T follicular helper cell (primary cell): ENCODE results near the gene ORAI1.
"Not testable (repeated sequence)": the region's sequence is repeated elsewhere in the genome, so short reads cannot be mapped to it uniquely, and the experiment has no call there.

Experiments used
- DNase-seq: peaks from one replicate; pipeline ENCODE4 v3.0.0-alpha.2; 2020; ENCODE audit warnings: low read depth

Gene ORAI1

DNA sequence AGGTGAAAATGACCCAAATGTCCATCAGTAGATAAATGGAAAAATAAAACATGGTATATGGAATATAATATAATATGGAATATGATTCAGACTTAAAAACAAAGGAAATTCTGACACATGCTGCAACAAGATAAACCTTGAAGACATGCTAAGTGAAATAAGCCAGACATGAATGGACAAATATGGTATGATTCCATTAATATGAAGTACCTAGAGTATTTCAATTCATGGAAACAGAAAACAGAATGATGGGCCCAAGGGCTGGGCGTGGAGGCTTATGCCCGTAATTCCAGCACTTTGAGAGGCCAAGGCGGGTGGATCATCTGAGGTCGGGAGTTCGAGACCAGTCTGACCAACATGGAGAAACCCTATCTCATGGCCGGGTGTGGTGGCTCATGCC is 22.7 kb upstream of the ORAI1 start:
- DNase-seq, result no peak

DNA sequence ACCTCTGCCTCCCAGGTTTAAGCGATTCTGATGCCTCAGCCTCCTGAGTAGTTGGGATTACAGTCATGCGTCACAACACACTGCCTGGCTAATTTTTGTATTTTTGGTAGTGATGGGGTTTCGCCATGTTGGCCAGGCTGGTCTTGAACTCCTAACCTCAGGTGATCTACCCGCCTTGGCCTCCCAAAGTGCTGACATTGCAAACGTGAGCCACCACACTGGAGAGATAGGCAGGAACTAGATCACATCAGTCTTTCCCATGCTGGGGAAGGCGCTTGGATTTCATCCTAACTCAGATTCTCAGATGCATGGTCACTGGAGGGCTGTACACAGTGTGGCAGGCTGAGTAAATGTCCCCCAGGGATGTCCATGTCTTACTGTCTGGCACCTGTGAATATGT is 18.0 kb upstream of the ORAI1 start:
- DNase-seq, result no peak

DNA sequence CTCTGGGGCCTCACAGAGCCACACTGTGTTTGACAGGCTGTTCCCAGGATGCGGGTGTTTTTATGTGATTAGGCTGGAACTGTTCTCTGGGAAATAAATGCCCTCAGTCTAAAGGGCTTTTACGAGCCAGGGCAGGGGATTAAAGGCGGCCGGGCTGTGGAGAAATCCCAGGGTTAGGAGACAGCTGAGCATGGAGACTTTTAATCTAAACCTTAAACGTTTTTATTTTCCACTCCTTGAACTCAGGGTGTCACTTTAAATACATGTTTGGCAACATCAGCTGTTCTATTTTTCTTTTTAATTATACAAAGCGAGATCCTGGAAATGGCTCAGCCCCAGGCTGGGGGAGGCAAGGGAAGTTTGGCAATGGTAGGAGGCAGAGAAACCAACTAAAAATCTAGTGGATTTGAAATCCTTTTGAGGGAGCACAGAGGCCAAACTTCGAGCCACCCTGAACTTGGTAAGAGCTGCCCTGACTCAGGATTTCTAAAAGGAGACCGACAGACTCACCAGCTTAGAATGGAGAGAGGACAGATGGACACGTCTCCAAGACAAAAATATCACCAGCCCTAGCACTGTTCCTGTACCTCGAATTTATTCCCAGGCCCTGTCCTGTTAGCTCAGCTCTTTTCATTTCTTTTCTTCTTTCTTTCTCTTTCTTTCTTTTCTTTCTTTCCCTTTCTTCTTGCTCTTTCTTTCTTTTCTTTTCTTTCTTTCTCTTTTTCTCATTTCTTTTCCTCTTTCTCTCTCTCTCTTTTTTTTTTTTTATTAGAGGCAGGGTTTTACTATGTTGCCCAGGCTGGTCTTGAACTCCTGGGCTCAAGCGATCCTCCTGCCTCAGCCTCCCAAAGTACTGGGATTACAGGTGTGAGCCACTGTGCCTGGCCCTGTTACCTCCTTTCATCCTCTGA is 15.8 kb upstream of the ORAI1 start:
- no peak for DNase-seq

DNA sequence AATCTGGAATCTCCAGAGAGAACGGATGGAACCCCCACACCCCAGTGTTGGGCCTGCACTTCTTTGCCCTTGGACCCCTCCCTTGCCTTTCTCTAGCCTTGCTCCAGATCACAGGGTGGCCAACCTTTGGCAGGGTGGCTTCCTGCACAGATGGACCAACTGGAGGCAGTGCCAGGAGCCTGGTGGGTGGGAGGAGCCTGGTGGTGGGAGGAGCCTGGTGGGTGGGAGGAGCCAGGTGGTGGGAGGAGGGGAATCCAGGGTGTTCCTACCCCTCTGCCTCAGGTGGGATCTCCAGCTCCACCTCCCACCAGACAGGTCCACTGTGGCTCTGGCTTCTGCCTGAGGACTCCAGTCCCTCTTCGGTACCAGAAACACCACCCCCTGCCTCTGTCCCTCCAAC is 15.0 kb upstream of the ORAI1 start:
- no peak for DNase-seq

DNA sequence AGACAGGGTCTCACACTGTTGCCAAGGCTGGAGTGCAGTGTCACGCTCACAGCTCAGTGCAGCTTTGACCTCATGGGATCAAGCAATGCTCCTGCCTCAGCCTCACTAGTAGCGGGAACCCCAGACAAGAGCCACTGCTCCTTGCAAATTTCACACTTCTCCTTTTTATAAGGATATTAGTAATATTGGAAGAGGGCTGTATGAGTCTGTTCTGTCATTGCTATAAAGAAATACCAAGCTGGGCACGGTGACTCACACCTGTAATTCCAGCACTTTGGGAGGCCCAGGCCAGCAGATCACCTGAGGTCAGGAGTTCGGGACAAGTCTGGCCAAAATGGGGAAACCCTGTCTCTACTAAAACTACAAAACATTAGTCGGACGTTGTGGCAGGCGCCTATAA is 12.9 kb upstream of the ORAI1 start:
- no peak for DNase-seq

DNA sequence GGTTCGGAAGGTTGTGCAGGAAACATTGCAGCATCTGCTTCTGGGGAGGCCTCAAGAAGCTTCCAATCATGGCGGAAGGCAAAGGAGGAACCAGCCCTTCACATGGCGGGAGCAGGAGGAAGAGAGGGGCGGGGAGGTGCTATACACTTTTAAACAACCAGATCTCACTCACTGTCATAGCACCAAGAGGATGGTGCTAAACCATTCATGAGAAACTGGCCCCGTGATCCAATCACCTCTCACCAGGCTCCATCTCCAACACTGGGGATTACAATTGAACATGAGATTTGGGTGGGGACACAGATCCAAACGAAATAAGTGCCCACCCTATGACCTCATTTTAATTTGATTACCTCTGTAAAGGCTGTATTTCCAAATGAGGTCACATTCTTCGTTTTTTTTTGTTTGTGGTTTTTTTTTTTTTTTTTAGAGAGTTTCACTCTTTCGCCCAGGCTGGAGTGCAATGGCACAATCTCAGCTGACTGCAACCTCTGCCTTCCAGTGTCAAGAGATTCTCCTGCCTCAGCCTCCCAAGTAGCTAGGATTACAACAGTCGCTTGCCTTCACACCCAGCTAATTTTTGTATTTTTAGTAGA is 11.4 kb upstream of the ORAI1 start:
- no peak for DNase-seq

DNA sequence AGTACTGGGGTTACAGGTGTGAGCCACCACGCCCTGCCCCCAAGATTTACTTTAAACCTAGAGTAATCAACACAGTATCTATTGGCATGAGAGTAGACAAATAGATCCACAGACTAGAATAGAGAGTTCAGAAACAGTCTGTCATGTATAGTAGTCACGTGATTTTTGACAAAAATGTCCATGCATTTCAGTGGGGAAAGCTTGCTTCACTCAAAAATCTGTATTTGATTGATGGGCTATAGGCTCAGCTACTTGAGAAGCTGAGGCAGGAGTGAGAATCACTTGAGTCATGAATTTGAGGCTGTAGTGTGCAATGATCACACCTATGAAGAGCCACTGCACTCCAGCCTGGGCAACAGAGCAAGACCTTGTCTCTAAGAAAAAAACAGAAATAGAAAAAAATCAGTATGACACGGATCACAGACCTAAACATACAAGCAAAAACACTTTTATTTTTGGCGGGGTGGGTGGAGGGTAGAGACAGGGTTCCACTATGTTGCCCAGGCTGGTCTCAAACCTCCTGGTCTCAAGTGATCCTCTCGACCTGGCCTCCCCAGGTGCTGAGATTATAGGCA is 7.6 kb upstream of the ORAI1 start:
- DNase-seq, result no peak

DNA sequence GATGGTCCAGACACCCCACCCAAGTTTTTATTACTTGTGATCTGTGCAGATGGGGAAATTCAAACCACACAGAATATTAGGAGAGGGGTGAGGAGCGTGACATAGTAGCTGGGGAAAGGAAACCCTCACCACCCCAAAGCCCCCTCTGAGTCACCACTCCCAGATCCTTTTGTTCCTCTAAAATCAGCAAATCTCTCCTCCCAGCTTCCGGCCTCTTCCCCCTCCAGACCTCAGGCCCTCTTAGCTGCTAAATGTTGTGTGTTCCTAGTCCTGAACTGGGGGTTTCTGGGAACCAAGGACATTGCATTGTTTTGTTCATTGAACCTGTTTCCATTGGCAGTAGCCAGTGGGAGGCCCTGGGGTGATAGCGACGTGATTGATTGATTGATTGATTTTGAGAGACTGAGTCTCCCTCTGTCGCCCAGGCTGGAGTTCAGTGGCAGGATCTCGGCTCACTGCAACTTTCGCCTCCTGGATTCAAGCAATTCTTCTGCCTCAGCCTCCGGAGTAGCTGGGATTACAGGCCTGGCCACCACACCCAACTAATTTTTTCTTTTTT is 5.9 kb upstream of the ORAI1 start:
- DNase-seq, result no peak

DNA sequence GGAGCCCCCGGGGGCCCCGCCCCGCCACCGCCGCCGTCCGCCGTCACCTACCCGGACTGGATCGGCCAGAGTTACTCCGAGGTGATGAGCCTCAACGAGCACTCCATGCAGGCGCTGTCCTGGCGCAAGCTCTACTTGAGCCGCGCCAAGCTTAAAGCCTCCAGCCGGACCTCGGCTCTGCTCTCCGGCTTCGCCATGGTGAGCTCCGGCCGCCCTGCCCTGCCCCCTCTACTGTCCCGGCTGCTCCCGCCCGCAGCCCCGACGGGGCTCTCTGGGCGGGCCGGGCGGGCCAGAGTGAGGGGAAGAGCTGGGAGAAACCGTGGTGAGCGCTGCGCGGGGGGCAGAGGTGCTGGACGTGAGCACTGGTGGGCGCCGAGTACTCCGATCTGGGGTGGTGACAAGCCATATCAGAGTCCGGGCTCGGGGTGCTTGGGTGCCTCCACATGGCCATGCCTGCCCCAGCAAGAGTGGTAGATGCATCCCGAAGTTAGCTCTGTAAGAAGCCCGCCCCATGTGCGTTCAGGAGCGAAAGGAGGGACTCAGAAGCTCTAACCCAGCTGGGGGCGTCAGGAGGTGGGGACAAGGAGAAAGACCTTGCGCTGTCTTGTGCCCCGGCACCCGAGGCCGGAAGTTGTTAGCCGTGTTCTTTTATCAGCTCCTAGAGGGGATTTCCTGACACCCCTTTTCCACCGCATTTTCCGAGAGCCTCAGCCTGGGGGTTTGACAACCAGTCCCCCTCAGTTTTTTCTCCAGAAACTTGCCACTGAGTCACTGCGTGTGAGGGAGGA is 717 bp downstream of the ORAI1 start:
- DNase-seq, result peak; percentile 74

DNA sequence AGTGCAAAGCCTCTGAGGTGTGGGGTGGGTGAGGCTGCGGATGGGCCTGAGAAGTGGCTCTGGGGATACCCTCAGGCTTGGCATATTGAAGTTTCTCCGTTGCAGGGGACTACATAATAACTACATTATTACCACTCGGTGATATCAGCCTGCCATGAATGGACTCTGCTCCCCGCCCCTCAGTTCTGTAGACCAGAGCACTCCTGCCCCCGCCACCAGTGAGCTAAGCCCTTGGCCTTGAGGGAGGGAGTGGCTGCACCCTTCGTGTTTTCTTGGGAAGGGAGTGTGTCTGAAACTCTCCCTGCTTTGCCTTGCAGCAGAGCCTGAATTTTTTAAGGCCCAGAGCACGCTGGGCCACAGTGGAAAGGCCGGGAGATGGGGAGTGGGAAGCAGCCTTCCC is 1.7 kb downstream of the ORAI1 start:
- DNase-seq, result no peak

DNA sequence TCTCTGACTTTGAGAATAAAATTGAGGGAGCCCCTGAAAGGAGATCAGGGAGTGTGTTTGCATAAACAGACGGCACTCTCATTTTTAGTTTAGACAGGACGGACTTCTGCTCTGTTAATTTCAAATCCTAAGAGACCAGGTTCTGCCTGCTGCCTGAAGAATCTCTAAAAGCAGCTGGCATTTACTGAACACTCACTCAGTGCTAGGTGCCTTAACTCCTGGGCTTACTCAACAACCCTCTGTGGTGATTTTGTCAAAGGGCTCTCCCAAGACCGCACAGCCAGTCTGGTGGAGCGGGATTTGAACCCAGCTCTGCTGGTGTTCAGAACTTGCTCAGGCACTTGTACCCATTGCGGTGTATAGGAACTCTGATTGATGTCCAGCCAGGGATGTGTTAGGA is 2.2 kb downstream of the ORAI1 start:
- DNase-seq, result no peak

DNA sequence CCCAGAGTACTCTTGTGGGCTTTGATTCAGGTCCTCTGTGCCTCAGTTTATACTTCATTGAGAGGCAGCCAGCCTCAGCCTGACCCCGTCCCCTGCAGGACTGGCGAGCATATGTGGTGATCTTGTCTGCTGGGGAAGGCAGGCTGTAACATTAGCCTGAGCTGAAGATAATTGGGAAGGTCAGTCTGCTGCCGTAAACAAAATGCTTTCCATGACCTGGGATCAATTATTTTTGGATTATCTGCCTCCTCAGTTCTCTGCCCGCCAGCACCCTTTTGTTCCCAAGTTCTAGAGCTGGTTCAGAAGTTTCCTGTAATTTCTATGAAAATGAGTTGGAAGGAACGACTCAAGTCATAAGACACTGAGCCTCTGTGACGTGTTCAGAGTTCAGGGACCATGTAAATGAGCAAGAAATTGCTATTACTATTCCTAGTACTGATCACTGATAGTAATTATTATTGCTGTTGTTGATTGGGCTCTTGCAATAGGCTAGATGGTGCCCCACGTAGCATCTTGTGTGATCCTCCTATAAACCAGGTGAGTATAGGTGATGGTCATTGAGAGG is 4.5 kb downstream of the ORAI1 start:
- DNase-seq, result no peak

DNA sequence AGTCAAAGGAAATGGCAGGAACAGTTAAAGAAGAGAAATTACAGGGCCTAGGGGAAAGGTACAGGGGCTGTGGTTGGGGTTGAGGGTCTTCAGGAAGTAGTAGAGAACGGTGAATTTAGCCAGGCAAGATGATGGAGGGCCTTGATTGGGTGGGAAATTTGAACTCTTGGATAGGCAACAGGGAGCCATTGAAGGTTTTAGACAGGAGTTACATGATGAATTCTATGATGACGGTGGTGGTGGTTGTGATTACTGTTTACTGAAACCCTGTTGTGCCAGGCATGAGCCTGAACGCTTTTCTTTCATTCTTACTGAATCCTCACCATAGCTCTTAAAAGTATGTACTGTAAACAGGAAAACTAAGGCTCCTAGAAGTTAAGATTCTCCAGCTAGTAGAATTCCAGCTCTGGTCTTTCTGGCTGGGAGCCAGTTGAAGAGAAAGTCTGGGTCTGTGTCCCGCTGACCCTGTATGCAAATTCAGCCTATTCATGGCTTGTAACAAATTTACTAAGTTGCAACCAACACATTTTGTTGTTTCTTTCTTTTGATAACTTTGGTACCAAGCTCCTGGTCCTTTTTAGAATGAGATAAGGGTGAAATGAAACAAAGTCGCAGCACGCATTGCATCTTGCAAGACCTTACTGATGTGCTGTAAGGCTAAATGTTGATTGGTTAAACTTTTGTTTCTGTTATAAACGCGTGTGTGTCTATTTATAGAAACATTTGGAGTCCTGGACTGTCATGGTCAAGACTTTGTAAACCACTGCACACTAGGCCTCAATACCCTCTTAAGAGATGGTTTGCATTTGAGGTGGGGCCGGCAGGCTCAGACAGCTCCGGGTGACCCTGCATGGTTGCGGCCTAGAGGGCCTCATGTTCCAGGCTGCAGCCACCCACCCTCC is 6.0 kb downstream of the ORAI1 start:
- DNase-seq, result no peak

DNA sequence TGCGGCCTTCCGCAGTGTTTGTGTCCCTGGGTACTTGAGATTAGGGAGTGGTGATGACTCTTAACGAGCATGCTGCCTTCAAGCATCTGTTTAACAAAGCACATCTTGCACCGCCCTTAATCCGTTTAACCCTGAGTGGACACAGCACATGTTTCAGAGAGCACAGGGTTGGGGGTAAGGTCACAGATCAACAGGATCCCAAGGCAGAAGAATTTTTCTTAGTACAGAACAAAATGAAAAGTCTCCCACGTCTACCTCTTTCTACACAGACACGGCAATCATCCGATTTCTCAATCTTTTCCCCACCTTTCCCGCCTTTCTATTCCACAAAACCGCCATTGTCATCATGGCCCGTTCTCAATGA is 7.5 kb downstream of the ORAI1 start:
- DNase-seq, result not testable (repeated sequence)

DNA sequence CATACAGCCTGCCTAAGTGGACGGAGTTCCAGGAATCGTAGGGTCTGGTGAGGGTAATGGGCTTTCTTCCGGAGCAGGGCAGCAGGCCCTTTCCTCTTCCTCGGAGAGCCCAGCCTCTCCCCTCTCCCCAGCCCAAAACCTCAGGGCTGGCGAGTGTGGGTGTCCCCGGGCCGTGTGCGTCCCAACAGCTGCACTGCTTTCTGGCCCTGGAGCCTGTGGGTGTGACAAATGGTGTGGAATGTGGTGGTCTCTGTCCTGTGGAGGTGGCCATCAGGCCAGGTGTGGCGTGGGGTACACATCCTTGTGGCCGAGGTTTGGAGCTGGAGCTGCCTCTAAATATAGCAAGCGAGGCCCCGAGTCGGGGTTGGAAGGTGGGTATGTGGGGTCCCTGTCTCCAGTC is 8.5 kb downstream of the ORAI1 start:
- DNase-seq, result no peak

DNA sequence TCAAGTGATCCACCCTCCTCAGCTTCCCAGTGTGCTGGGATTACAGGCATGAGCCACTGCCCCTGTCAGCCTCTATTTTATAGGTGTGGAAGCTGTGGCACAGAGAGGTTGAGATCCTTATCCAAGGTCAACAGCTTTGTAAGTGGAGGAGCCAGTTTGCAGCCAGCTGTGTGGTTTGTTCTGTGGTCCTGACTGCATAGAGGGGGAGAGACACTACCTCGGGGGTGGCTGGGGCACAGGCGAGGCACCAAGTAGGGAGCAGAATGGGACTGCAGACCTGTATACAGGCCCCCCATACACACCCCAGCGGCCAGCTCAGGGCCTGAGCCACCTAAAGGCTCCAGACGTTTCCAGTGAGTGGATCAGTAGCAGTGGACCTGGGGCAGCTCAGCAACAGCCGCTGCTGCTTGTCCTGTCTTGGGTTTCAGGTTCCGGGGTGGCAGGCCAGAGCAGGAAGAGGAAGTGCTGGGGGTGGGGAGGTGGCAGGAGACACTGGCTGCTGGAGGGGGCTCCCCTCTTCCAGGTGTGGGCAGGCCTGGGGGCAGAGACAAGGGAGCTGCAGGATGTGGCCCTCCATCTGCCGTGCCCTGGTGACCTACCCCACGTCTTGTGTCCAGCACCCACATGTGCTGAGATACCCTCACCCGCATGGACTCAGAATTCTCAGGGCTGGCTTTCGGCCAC is 11.0 kb downstream of the ORAI1 start:
- DNase-seq, result no peak

DNA sequence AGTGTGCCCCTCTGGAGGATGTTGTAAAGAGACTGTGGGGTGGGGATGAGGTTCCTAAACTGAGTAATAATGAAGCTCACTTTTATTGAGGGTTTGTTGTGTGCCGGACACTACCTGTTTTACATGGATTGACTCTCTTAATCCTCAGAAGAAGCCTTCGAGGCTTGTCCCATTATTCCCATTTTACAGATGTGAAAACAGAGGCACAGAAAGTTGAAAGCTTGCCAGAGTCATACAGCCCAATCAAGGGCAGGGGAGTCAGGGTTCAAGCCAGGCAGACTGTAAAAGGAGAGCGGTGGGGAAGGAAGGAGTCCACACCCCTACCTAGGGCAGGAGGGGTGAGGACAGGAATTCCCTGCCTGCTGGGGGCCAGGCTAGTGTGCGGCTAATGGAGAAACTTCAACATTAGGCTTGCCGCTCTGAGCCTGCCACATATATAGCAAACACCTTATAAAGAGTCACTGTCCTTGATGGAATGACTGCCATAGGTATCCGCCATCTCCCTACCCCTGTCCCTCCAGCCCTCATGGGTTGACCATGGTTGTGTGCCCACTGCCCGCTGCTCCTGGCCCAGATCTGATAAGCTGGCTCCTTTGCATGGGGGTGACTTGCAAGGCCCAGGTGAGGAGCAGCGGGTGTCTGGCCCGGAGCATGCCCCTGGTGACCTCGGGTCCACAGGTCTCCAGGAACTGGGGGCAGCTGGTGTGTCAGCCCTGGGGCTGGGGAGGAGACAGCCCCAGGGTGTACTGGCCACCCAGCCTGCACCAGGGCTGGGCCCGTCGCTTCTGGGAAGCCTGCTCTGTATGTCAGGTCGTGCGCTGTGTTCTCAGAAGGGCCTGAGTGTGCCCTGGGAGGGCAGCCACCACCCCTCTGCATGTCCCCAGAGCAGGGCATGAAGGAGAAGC is 12.2 kb downstream of the ORAI1 start:
- DNase-seq, result no peak

DNA sequence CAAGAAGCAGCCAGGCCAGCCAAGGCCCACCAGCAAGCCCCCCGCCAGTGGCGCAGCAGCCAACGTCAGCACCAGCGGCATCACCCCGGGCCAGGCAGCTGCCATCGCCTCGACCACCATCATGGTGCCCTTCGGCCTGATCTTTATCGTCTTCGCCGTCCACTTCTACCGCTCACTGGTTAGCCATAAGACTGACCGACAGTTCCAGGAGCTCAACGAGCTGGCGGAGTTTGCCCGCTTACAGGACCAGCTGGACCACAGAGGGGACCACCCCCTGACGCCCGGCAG is 15.0 kb downstream of the ORAI1 start:
- DNase-seq, result no peak

DNA sequence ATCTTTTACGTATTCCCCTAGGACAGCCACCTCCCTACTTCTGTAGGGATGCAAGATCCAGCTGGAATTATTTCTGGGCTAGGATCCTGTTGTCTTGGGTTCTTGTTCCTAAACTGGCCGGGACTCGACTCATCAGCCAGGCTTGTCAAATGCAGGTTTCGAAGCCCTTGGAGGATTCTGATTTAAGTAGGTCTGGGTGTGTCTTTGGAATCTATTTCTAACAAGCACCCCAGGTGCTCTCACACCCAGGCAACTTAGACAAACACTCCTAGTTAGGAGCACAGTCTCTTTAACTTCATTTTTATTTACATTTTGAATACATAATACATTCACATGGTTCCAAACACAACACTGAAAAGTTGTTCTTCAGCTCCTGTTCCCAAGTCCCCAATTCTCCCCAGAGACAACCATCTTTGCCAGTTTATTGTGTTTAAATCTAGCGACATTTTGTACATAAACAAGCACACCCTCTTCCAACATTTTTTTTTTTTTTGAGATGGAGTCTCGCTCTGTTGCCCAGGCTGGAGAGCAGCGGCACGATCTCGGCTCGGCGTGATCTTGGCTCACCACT is 22.2 kb downstream of the ORAI1 start:
- no peak for DNase-seq
